DLD1 (cell line): ENCODE results near the gene IL9.

ENCODE experiments used
- in situ Hi-C: cut with HindIII; loops from 2 replicates; pipeline ENCODE4 v1.10.0; 2017; ENCODE audit warnings: low sequenced_read_pairs

The IL9 gene

GRCh38 chr5:135895474-135896006 is at the start of gene IL9:
IL9 (minus strand) TSS chr5:135895841; CDS start chr5:135895816, 25 bp downstream.
- in situ Hi-C loops = no loop called here

DNA sequence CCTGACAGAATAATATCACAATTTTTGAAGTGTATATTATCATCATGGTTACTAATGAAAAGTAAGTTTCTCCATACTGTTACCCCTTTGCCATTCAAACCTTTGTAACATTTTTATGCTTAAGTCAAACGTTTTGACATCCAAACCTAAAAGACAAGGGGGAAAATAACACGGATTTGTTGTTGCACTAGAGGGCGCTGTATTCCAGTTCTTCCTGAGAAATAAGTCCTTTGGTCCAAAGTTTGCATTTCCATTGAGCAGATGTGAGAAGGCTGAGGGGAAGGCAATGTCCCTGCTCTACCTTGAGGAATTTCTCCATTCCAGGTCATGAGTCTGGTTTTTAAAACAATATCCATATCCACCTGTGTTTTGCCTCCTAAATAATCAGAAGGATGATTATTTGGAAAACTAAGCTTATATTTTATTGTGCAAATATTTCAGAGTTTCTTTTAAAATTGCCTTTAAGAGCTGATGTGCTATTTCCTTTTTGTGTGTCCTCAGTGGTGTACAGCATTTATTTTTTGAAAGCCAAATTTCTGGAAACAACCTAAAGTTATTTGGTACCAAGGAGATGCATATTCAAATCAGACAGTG is 49.4 kb upstream of the IL9 start:
- in situ Hi-C loops = no loop called here

GRCh38 chr5:135944564-135944963 is 48.9 kb upstream of the IL9 start:
- in situ Hi-C loops = no loop called here

DNA sequence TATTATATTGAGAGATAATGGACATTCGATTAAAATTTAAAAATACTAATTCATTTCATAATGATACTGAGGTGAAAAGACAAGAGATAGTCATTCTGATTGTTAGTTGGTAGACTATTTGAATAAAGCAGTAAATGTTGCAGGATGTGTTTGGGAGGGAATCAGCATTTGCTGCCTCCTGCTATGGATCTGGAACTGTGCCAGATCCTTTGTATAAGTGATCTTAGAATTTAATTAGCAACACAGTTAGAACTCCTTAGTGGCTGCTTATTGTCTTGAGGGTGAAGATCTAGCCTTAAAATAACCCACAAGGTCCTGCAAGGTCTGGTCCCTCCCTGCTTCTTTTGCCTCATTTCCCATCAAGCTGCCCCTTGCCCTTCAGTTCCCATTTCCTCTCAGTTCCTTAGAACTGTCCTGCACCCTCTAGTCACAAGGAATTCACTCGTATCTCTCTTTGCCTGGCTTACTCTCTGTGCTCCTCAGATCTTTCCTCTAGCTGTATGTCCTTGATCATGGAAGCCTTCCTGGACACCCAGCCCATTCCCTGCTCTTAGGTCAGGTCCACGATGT is 46.6 kb upstream of the IL9 start:
- in situ Hi-C loops = no loop called here

- in situ Hi-C loops = no loop called here
Observed at GRCh38 chr5:135941711-135942110, 46.1 kb upstream of the IL9 start.

GRCh38 chr5:135937245-135937911 is 41.7 kb upstream of the IL9 start:
- in situ Hi-C loops = no loop called here

DNA sequence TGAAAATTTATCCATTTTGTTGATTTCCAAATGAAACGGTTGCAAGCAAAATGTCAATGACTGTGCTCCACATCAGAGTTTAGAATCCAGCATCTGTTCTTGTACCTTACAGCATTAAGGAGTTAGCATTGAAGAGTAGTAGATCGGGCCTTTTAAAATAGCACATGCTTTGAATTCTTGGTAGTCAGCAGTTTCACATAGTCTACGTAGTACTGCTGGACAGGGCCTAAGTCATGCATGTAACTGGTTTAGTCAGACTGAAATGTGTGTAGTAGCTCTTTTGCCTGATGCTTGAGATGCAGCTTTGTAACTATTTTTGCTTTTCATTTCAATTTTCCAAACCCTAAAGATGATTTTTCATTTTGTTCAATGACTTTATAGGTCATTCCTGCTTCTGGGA is 39.3 kb upstream of the IL9 start:
- in situ Hi-C loops = no loop called here

DNA sequence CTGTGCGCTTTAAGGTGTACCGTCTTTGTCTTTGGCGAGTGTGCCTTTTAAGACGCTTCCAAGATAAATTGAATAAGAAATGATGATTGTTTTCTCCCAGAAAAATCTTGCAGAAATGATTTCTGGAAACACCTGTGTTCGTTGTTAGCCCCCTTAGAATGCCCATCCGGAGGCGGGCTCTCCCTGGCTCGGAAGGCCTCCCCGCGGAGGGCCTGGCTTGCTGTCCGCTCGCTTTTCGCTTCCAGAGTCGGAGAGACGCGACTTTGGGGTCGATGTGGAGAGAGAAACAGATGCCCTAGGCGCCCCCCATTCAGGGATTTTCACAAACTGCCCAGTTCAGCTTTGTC is 35.3 kb upstream of the IL9 start:
- in situ Hi-C loops = no loop called here

- in situ Hi-C loops = no loop called here
Observed at GRCh38 chr5:135930029-135930948, 34.6 kb upstream of the IL9 start.

- in situ Hi-C loops = loop anchor here (5.0 kb wide), 1 partner anchor 136 kb away; no protein-coding TSS in a partner anchor
Observed at GRCh38 chr5:135921388-135921787, 25.7 kb upstream of the IL9 start.

GRCh38 chr5:135920199-135920598 is 24.6 kb upstream of the IL9 start:
- in situ Hi-C loops = loop anchor here (5.0 kb wide), 1 partner anchor 137 kb away; no protein-coding TSS in a partner anchor

- in situ Hi-C loops = no loop called here
Observed at GRCh38 chr5:135916638-135917263, 21.1 kb upstream of the IL9 start.

- in situ Hi-C loops = no loop called here
Observed at GRCh38 chr5:135915466-135916001, 19.9 kb upstream of the IL9 start.

DNA sequence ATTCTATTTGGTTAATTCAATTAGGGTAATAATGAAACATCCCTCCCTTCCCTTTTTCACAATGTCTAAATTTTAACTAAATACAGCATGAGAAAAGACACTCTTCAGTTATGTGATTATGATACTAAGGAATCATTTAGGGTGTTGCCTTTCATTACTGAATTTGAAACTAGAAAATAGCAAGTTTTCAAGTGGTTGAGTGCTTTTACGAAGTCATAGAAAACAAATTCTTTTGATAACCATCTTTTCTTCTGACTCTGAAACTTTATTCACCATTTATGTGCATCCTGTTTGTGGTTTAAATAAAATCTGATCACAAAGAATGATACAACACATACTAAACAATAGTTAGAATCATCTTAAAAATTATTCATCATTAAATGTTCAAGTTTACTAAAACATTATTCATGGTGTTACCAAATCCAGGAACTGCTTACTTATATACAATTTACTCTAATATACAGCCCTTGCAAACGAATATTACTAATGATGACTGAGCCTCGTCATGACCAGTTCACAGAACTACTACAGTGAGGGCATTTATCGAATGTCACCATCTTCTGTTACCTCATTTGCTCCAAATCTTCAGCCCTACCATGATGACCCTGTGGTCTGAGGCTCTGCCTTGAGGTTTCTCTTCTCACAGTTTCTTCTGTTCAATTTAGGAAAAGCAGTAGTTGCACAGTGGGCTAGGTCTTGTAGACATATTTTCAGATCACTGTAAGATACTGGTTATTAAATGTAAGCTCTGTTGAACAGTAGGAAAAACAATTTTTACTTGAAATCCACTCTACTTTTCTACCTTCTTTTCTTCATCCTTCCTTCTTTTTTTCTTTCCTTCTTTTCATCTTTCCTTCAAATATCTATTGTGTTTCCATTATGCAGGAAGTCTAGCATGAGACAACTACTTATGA is 18.3 kb upstream of the IL9 start:
- in situ Hi-C loops = no loop called here

DNA sequence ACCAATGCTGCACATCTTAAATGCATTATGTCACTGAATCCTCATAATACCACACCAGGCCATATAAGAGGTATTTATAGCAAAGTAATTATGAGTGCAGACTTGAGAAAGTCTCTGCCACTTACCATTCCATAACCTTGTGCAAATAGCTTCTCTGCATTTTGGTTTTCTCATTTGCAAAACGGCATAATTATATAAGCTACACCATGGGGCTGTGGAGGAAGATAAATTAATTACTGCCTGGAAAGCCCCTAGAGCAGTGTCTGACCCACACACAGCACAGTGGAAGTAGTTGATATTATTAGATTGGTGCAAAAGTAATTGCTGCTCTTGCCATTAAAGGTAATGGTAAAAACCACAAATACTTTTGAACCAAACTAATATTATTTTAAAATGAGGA is 9.5 kb upstream of the IL9 start:
- in situ Hi-C loops = no loop called here

DNA sequence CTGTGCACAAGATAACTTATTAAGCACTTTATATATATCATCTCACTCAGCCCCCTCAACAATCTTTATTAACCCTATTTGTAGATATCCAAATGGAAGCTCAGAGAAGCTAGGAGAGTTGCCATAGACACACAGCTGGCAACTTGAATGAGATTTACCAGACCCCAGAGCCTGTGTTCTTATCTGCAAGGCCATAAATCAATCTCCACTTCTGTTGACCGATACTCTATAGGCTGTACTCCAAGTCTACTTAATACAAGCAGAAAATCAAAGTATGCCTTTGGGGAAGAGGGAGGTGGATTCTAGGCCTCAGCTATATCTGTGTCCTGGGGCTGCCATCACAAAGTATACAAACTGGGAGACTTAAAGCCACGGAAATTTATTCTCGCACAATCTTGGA is 6.0 kb upstream of the IL9 start:
- in situ Hi-C loops = no loop called here

- in situ Hi-C loops = no loop called here
Observed at GRCh38 chr5:135900276-135900675, 4.6 kb upstream of the IL9 start.

- in situ Hi-C loops = no loop called here
Observed at GRCh38 chr5:135898651-135899050, 3.0 kb upstream of the IL9 start.

DNA sequence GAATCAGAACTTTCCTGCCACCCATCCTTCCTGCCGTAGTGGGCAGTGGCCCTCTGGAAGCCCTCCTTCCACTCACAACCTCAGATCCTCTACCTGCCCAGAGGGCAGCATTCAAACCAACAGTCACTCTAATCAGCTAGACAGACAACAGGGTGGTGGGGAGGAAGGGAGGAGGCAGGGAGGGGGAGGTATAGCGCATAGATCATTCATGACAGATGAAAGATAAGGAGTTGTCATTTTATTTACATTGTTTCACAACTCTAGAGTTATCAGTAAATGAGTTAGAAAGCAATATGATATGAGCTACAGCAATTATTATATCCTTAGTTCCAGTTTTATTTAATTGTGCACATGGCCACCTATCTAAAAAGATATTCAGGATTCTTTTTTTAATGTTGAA is 852 bp downstream of the IL9 start:
- in situ Hi-C loops = no loop called here
